K562 (cell line): ENCODE measurements around the gene SSX7.

Source experiments
- ADNP ChIP-seq: fragments of 200-800 bp; sonication (Bioruptor generic); IDR thresholded peaks from 2 replicates; pipeline ENCODE4 v1.6.1; 2016; ENCODE audit warnings: missing genetic modification characterization, missing compliant biosample characterization
- ARNT ChIP-seq, 2 experiments: fragments of 450-650 bp; IDR thresholded peaks; 2 replicates each; pipeline ENCODE4 v1.6.1; 2016; ENCODE audit warnings: mild to moderate bottlenecking in 1 of 2
- DNMT1 ChIP-seq: fragments of 450-650 bp; IDR thresholded peaks from 2 replicates; pipeline ENCODE4 v1.6.1; 2016; ENCODE audit warnings: antibody characterized with exemption, mild to moderate bottlenecking
- EZH2 ChIP-seq: IDR thresholded peaks from 2 replicates; pipeline ENCODE4 v1.6.1; 2012; ENCODE audit warnings: low read depth, mild to moderate bottlenecking, inconsistent platforms, low read length, borderline replicate concordance
- HEY1 ChIP-seq: fragments of 250-450 bp; sonication (Bioruptor Pico); IDR thresholded peaks from 2 replicates; pipeline ENCODE4 v1.5.0; 2020; ENCODE audit warnings: mild to moderate bottlenecking, moderate library complexity, borderline replicate concordance
- RNF2 ChIP-seq: sonication (generic); IDR thresholded peaks from 2 replicates; pipeline ENCODE4 v1.6.1; 2016
- SETDB1 ChIP-seq: IDR thresholded peaks from one replicate; pipeline ENCODE4 v1.6.1; 2012; ENCODE audit warnings: low read length, control low read depth, inconsistent platforms
- TGIF2 ChIP-seq: sonication (generic); formaldehyde crosslinking; IDR thresholded peaks from 2 replicates; pipeline ENCODE4 v1.8.1; 2022; ENCODE audit warnings: mild to moderate bottlenecking, missing genetic modification reagents, moderate library complexity

DNA sequence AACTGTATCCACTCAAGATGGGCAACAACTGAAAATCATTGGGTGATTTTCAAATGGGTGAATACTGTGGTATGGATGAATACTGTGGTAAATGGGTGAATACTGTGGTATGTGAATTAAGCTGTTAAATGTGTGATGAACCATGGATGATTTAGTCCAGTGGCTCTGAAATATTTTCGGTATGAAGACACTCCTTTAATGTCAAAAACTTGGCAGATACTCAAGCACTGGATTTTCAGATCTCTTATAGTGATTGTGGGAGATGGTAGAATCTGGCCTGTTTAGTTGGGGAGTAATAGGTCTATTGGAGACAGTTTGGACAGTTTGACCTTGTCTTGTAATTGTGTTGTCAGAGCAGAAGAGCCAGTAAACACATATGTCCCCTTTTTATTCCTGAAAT, 45.7 kb downstream of the SSX7 start:
- TF ChIP-seq HEY1 (CRISPR knock-in tag) (no peak), EZH2 (no peak), RNF2 (no peak), DNMT1 (no peak), ADNP (no peak), TGIF2 (CRISPR knock-in tag) (no peak), ARNT (IDR thresholded peaks at IDR 0.05) (no peak), SETDB1 (no peak)
